Fibroblast of lung (primary cell): ENCODE results near the gene NT5C. TPM values are rescaled to one million over a fixed set of nuclear protein-coding genes. Genes with fewer than 3 reads are reported as not detected.

Experiments
- DNase-seq, 2 donors: peaks; one replicate each; pipeline versions ENCODE4 v3.0.0 to v3.0.0-alpha.2; 2010; ENCODE audit warnings: low read depth in 2 of 2
- H2AFZ ChIP-seq: 2 replicates; pipeline ENCODE4 v1.5.1; 2012; ENCODE audit warnings: low read length, control low read depth, inconsistent platforms
- H3K27ac ChIP-seq: 2 replicates; pipeline ENCODE4 v1.5.1; 2011; ENCODE audit warnings: low read length, control low read depth; ENCODE audit not compliant: insufficient read depth
- H3K27me3 ChIP-seq: 2 replicates; pipeline ENCODE4 v1.5.1; 2011; ENCODE audit warnings: mild to moderate bottlenecking, low read length; ENCODE audit not compliant: control insufficient read depth, insufficient read depth
- H3K36me3 ChIP-seq: 2 replicates; pipeline ENCODE4 v1.5.1; 2011; ENCODE audit warnings: low read length; ENCODE audit not compliant: control insufficient read depth, insufficient read depth
- H3K4me1 ChIP-seq: 2 replicates; pipeline ENCODE4 v1.5.1; 2011; ENCODE audit warnings: low read length; ENCODE audit not compliant: control insufficient read depth, insufficient read depth; ENCODE audit errors: extremely low read depth
- H3K4me2 ChIP-seq: 2 replicates; pipeline ENCODE4 v1.5.1; 2011; ENCODE audit warnings: low read length, control low read depth; ENCODE audit not compliant: insufficient read depth; ENCODE audit errors: extremely low read depth
- H3K4me3 ChIP-seq, 4 experiments: fragments of 200-600 bp in 1 of 4; sonication (generic) in 1 of 4; replicated peaks in 1 of 4; 2 replicates each; pipeline ENCODE4 v1.5.1; 2011 to 2016; ENCODE audit warnings: low read length in 4 of 4, low read depth in 3 of 4, mild to moderate bottlenecking in 3 of 4, control low read depth in 2 of 4, inconsistent platforms in 1 of 4, mixed read lengths in 1 of 4; ENCODE audit not compliant: insufficient read depth in 1 of 4; ENCODE audit errors: control extremely low read depth in 1 of 4
- H3K79me2 ChIP-seq: 2 replicates; pipeline ENCODE4 v1.5.1; 2012; ENCODE audit warnings: mild to moderate bottlenecking, low read length, inconsistent platforms; ENCODE audit not compliant: control insufficient read depth, insufficient read depth
- H3K9ac ChIP-seq: 2 replicates; pipeline ENCODE4 v1.5.1; 2011; ENCODE audit warnings: mild to moderate bottlenecking, low read length, control low read depth; ENCODE audit not compliant: insufficient read depth
- H3K9me3 ChIP-seq: 2 replicates; pipeline ENCODE4 v1.5.1; 2012; ENCODE audit warnings: low read depth, low read length; ENCODE audit not compliant: control insufficient read depth, insufficient read depth
- H4K20me1 ChIP-seq: 2 replicates; pipeline ENCODE4 v1.5.1; 2011; ENCODE audit warnings: low read length; ENCODE audit not compliant: control insufficient read depth, insufficient read depth; ENCODE audit errors: extremely low read depth
- CTCF ChIP-seq, 2 donors: IDR thresholded peaks in 1 of 2; conservative IDR thresholded peaks in 1 of 2; 1 replicate in 1 of 2; 2 replicates in 1 of 2; pipeline ENCODE4 v1.5.1; 2011 to 2012; ENCODE audit warnings: low read length in 2 of 2, control low read depth in 1 of 2, inconsistent platforms in 1 of 2, low read depth in 1 of 2, mild to moderate bottlenecking in 1 of 2
- EZH2 ChIP-seq: IDR thresholded peaks from 2 replicates; pipeline ENCODE4 v1.5.1; 2012; ENCODE audit warnings: low read length, control low read depth, mild to moderate bottlenecking; ENCODE audit errors: missing control alignments
- polyA plus RNA-seq, 2 donors: library from polyadenylated mRNA; depleted of rRNA in 1 of 2; stranded (reverse) in 1 of 2; unstranded in 1 of 2; fragments of >200 nt; gene quantifications; 2 replicates each; pipeline ENCODE4 v1.2.1, GENCODE V29; 2011 to 2012; ENCODE audit warnings: missing spikeins in 1 of 2
- total RNA-seq: library from RNA; depleted of rRNA; stranded (reverse); fragments of >200 nt; gene quantifications from 2 replicates; pipeline ENCODE4 v1.2.1, GENCODE V29; 2014

Gene NT5C
- total and polyA plus RNA-seq, 2 donors (not counting 1 experiment from before 2014, with no cell fraction given) = 18.6 to 29.9 TPM

DNA sequence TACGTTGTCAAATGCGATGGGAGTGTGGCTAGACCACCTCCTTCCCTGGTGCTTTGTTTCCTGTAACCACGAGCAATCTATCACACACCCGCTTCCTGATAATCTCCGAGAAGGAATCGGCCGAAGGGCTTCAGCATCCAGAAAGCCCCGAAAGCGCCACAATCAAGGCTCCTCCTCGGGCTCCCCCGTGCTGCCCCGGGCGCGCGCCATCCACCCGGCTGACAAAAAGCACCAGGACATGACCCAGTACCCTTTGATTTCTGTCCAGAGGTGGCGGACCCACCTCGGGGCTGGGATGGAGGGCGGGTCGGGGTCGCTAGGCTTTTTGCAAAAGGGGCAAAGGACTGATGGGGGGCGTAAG, 22.5 kb downstream of the NT5C start:
- H3K27ac ChIP-seq = no peak overlapping the region
- no peaks in the 10 kb centered on the region for H4K20me1 ChIP-seq
- peaks cover 3% of the 10 kb centered on the region for H3K79me2 ChIP-seq
- peak overlapping the region; percentile 90 for H3K4me2 ChIP-seq
- H3K27me3 ChIP-seq = no peaks in the 10 kb centered on the region
- H3K4me3 ChIP-seq = peak overlapping the region in 3 of 4 experiments; percentile 64 to 83 (median 80)
- H3K9me3 ChIP-seq = no peaks in the 10 kb centered on the region
- TF ChIP-seq CTCF (conservative IDR thresholded peaks at IDR 0.05 in 1 of 2, IDR thresholded peaks at IDR 0.05 in 1 of 2; ENCODE audit: low read depth in 1 of 2, low read length in 2 of 2) (no peak), EZH2 (no peak)
- no peak for DNase-seq
- no peaks in the 10 kb centered on the region for H3K36me3 ChIP-seq
- H2AFZ ChIP-seq = peak overlapping the region; percentile 42
- peaks cover 8% of the 10 kb centered on the region for H3K4me1 ChIP-seq
- no peak overlapping the region for H3K9ac ChIP-seq

GRCh38 chr17:75108193-75108592, 23.3 kb downstream of the NT5C start:
- Histone ChIP-seq H3K27ac (no peak overlapping the region), H3K79me2 (peaks cover 3% of the 10 kb centered on the region), H4K20me1 (no peaks in the 10 kb centered on the region), H3K36me3 (no peaks in the 10 kb centered on the region), H2AFZ (no peak overlapping the region), H3K4me2 (no peak overlapping the region), H3K27me3 (no peaks in the 10 kb centered on the region), H3K4me3 (no peak overlapping the region), H3K9ac (no peak overlapping the region), H3K9me3 (no peaks in the 10 kb centered on the region), H3K4me1 (peaks cover 5% of the 10 kb centered on the region)
- no peak for DNase-seq
- TF ChIP-seq CTCF (conservative IDR thresholded peaks at IDR 0.05 in 1 of 2, IDR thresholded peaks at IDR 0.05 in 1 of 2; ENCODE audit: low read depth in 1 of 2, low read length in 2 of 2) (no peak), EZH2 (no peak)

GRCh38 chr17:75105126-75106080, 26.1 kb downstream of the NT5C start:
- no peaks in the 10 kb centered on the region for H3K27me3 ChIP-seq
- H3K4me3 ChIP-seq = no peak overlapping the region
- H3K9ac ChIP-seq = no peak overlapping the region
- peak in 1 of 2 donors; percentile 31 for DNase-seq
- H3K79me2 ChIP-seq = peaks cover 1% of the 10 kb centered on the region
- no peaks in the 10 kb centered on the region for H3K9me3 ChIP-seq
- peaks cover 2% of the 10 kb centered on the region for H3K4me1 ChIP-seq
- no peak overlapping the region for H3K4me2 ChIP-seq
- TF ChIP-seq EZH2 = no peak
- peak; percentile 66 to 84 for TF ChIP-seq CTCF (conservative IDR thresholded peaks at IDR 0.05 in 1 of 2, IDR thresholded peaks at IDR 0.05 in 1 of 2; ENCODE audit: low read depth in 1 of 2, low read length in 2 of 2)
- H3K27ac ChIP-seq = no peak overlapping the region
- no peaks in the 10 kb centered on the region for H3K36me3 ChIP-seq
- no peak overlapping the region for H2AFZ ChIP-seq
- no peaks in the 10 kb centered on the region for H4K20me1 ChIP-seq
